SHP77 treated with DMSO at 0.1 percent for 48 hours (cell line): Measurements from ENCODE around the gene MERTK.
"Not testable (repeated sequence)": the region's sequence is repeated elsewhere in the genome, so short reads cannot be mapped to it uniquely, and the experiment has no call there.

Experiments
- DNase-seq: peaks from one replicate; lab custom pipeline; 2025; lab: John Stamatoyannopoulos, UW

The MERTK gene

DNA sequence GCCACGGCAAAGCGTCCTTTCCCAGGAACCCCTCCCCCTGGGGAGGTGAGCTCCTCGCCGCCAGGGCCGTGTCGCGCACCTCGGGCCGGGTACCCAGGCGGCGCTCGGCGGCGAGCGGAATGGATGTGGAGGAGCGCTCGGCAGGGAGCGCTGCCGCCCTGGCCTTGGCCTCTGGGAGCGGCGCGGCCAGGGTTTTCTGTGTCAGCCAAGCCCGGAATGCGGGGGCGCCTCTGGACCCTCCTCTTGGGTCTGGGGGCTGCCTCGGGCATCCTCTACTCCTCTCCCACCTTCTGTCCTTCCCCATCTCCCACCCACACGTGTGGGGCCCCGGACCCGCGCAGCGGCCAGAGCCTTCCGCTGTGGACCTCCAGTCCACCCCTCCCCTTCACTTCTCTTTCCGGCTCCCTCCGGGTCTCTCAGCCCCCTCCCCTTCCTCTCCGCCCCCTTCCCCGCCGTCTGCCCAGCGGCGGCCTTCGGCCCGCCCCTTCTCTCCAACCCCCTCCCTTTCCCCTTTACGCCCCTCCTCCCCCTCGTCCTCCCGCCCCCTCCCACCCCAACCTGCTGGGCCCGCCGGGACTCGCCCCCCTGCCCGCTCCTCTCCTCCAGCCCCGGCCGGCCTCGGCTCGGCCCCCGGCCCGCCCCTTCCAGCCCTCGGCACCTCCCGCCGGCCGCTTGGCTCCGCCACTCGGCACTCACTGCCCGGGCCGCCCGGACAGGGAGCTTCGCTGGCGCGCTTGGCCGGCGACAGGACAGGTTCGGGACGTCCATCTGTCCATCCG is at the start of gene MERTK:
Gene MERTK (plus strand): TSS at position 684 of the 779 bp plus-strand sequence. CDS start 129 bp downstream, outside the sequence.
- DNase-seq = peak; percentile 55

DNA sequence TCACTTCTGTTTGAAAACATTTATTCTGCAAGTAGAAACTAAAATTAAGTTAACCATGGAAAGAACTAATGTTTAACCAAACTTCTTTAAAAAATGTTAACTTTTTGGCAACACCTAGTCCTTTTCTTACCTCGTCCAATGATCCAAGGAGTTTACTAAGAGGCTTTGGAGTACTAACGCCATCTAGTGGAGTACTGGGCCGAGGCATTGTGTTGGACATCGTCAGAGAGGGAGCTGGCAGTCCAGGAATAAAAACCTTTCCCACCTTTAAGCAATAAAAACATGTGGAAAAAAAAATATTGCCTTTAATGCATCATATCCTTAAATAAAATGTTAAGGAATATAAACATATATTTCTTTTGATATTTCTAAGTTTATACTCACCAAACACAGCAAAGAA is 47.8 kb upstream of the MERTK start:
- not testable (repeated sequence) for DNase-seq

DNA sequence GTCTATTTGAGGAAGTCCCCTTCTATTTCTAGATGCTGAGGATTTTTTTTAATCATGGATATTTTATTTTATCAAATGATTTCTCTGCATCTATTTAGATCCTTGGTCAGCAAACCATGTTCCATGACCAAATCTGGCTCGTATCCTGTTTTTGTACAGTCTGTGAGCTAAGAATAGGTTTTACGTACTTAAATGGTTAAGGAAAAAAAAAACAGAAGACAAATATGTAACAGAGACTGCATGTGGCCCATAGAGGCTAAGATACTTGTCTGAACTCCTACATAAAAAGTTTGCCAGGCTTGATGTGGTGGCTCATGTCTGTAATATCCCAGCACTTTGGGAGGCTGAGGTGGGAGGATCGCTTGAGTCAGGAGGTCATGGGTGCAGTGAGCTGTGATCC is 45.9 kb upstream of the MERTK start:
- DNase-seq = not testable (repeated sequence)

DNA sequence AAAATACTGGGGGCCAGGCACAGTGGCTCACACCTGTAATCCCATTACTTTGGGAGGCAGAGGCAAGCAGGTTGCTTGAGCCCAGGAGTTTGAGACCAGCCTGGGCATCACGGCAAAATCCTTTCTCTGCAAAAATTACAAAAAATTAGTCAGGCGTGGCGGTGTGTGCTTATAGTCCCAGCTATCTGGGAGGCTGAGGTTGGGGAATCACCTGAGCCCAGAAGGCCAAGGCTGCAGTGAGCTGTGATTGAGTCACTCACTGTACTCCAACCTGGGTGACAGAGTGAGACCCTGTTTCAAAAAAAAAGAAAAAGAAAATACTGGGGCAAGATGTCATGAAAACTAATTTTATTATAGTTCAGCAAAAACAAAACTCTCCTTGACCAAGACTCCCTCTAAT is 38.4 kb upstream of the MERTK start:
- not testable (repeated sequence) for DNase-seq

DNA sequence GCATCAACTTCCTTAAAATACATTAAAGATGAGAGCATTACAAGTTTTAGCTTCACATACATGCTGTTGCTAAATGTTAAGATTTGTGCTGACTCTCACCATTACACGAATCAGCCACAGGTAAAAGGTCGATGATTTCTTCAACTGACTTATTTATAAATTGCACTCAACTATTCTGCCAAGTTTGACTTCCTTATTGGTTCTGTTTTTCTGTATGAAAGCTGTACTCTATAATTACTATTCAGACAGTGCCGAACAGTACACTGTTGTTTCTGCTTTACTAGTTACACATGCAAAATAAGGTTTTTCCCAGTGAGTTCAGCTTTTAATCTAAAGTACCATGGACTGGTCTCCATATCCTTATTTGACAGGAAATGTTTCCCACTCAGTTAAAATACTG is 33.3 kb upstream of the MERTK start:
- not testable (repeated sequence) for DNase-seq

DNA sequence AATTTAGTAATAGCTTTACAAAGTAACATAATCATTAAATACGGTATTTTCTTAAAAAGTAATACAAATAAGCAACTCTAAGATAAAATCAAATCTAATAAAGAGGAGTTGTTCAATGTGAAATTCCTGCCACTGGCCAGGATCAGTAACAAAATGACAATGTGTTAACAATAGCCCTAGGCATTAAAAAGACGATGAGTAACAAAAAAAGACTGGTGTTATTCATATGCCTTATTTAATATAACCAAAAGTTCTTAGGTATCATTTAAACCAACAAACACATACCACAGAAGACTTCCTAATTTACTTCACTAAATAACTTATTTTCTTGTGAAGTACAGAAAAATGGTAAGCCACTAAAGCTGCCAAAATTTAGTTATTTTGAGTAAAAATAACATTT is 25.6 kb upstream of the MERTK start:
- DNase-seq = not testable (repeated sequence)

DNA sequence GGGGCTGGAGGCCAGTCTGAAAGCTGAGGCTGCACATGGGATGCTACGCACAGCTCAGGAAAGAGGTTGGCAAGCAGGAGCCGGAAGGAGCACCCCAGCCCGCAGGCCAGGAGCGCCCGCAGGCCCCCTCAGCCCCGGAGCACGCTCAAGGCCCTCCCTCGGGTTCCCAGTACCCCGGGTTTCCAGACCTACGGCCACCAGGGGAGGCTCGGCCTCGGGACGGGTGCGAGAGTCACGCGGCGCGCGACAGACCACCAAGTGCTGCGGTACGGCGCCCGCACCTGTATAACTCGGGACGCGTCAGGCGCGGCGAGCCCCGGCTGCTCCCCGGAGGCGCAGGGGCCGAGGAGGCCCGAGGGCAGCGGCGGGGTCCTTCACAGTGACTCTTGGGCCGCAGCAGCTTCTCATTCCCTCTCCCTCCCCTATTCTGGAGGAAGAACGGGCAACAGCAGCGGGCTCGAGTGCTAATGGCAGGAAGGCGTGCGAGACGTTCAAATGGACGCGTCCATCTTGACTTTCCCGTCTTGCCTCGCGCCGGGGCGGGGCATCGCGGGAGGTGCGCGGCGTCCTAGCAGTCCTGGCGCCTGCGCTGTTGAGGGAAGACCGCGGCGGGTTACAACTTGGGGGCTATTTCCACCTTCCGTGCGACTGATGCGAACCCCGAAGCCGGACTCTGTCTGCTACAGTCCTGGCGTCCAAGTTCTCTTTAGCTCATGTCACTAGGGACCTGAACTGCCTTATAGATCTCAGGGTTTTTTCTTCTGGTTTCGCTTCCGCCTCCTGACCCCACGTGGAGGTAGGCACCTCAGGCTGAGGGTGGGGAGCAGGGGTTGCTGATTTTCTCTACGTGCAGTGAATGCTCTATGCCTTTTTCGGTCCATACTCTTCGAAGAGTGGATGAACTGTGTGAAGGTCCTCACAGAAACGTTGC is 14.5 kb upstream of the MERTK start, which contains the start of gene ANAPC1:
Gene ANAPC1 (minus strand): TSS at position 533 of the 931 bp plus-strand sequence. CDS start 3,368 bp downstream, outside the sequence.
- peak; percentile 76 for DNase-seq

DNA sequence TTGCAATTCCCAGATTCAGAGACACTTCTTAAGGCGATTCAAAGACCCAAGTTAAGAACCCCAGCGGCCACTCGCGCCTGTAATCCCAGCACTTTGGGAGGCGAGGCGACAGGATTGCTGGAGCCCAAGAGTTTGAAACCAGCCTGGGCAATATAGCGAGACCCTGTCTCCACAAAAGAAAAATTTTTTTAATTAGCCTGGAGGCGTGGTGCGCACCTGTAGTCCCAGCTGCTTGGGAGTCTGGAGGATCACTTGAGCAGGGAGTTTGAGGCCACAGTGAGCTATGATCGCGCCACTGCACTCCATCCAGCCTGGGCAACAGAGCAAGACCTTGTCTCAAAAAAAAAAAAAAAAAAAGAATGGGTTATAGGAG is 13.8 kb upstream of the MERTK start:
- no peak for DNase-seq

DNA sequence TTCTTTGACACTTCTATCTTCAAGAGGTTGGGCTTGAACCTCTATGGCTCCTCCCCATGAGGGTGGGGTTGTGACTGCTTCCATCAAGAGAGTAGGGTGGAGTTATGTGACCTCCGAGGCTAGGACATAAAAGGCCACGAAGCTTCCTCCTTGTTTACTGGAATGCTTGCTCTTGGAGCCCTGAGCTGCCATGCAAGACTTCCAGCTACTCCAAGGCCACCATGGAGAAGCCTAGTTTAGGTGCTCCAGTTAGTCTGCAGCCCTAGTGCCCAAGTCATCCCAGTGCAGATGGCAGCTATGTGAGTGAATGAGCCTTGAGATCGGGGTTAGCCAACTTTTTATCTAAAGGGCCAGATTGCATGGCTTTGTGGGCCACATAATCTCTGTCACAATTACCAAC is 2.4 kb upstream of the MERTK start:
- DNase-seq = no peak

DNA sequence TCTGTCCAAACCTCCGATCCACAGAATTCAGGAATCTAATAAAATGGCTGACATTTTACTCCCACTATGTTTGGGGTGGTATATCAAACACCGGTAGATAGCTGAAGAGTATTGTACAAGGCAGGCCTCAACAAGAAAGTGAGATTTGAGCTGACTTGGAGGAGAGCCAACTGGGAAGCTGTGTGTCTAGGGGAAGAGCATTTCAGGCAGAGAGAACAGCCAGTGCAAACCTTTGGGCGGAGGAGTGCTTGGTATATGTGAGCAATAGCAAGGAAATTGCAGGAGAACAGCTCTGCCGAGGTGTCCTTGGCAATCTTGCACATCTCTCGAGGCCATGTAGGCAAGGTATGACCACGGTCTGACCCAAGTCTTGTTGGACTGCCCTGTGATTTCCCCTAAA is 1.8 kb upstream of the MERTK start:
- DNase-seq = peak; percentile 15

DNA sequence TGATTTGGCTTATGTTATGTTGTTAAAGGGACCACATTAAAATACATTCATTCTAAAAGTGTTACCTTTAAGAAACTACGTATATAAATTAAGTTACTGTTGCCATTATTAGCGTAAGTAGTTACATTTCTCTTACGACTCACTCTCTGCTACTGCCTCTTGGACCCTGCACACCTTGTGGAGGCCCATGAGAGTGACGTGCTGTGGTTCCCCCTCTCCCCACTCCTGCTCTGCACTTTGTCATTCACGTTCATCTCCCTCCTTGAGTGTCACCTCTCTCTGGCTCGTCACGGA is 830 bp upstream of the MERTK start:
- no peak for DNase-seq

DNA sequence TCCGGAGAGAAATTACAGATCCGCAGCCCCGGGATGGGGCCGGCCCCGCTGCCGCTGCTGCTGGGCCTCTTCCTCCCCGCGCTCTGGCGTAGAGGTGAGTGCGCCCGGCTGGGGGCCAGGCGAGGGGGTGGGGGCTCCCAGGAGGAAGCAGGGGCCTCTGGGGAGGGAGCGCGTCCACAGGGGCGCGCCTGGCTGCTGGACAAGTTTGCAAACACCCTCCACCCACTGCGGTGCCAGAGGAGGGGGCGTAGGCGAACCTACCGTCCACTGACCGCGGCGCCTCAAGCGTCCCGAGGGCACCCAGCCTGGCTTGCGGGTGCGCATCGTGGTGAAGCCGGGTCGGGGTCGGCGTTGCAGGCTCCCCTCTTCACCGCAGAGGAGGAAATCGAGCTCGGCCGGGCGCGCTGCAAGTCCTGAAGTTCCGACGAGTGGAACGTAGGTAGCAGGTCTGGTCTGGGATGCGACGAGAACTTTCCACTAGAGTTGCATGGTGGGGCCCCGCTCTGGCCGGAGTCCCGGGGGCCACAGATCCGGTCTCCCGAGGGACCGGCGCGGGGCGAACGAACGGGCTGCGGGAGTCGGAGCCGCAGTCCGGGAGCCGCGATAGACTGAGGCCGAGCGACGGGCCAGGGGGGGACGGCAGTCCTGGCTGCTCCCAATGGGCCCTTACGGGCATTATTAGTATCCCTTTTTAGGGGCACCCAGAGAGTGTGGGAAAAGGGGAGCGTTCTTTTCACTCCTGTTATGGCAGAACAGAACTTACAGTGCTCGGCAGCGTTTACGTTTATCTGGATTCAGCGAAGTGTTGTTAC is 502 bp downstream of the MERTK start:
- DNase-seq = no peak

DNA sequence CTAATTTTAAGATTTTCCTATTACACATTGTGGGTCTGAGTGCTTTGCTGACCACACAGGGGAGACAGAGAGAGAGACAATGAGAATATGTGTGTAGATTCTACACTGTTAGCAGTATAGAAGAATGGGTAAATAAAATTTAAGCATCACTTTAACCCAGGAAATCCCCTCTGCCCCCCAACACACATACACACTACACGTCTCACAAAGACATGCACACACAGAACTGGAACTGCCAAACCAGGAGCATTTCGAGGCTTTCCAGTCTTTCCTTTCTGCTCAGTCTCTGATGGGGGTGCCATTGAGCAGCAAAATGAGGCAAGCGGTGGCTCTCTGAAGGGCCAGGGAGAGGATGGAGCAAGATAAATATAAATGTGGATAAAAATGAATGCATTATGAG is 2.5 kb downstream of the MERTK start:
- DNase-seq = peak; percentile 11

DNA sequence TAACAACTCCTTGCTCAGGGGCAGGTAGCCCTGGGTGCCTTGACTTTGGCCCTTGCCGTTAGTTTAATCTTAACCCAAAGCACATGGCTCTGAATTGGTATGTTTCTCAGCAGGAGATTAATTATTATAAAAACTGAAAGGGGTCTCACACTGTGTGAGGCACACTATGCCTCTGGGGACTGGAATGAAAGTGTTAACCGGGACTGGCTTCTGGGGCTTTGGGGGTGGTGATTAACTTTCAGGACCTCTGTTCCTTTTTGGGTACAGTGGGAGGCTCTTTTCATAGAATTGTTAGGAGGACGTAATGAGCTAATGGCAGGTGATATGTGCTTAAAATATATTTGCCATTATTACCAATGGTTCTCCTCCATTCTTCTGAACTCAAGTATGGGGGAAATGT is 5.1 kb downstream of the MERTK start:
- DNase-seq = no peak

DNA sequence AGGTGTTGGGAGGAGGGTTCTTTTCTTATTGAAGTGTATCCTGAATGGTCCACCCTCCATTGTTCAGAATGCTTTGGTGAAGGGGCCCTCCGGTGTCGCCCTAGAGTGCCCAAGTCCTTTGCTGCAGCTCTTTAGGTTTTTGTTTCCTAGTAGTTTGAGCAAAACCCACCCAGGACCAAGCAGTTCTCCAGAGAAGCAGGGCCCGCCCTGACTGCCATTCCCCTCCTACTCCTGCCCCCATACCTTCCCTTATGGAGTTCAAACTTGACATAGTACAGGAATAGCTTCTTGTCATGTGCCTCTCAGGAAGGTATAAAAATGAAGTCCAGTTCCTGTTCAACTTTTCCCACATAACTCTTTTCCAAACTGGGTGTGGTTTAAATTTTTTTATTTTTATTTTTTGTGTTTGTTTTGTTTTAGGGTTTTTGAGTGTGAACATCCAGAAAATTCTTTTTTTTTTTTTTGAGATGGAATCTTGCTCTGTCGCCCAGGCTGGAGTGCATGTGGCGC is 5.6 kb downstream of the MERTK start:
- no peak for DNase-seq

DNA sequence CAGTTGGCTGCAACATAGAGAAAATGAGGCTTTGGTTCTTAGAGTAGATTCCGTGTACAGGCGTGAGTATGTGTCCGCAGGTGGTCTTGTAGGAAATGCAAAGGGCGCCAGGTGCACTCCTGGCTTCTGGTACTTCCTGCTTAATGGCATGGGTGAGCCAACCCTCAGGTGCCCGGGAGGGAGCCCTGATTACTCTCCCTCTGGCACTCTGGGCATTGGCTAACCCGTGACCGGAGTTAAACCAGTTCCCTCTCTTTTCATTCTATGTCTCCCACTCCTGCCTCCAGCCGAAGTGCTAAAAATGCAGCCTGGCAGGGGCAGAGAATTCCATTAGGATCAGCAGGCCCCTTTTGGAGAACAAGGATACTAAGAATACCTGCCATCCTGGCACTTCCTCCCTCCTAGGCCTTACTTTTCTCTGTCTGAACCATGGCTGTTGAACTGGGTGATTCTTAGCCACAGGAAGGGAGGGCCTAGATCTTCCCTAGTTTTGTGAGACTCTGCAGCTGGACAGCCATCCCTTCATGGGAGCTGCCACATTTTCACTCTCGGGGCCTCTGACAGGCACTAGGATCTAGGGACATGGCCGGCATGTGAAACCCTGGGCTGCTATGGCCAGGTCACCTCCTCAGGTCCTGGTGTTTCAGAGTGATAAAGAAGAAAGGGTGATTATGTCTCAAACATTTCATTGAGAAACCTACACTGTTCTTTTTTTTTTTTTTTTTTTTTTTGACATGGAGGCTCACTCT is 6.5 kb downstream of the MERTK start:
- DNase-seq = no peak

DNA sequence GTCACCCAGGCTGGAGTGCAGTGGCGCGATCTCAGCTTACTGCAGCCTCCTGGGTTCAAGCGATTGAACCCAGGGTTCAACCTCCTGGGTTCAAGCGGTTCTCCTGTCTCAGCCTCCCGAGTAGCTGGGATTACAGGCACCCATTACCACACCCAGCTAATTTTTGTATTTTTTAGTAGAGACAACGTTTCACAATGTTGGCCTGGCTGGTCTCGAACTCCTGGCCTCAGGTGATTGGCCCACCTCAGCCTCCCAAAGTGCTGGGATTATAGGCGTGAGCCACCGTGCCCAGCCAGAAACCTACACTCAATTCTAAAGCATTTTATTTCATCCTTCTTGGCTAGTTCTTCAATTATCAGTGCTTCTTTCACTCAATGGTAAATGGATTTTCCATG is 7.1 kb downstream of the MERTK start:
- DNase-seq = not testable (repeated sequence)

DNA sequence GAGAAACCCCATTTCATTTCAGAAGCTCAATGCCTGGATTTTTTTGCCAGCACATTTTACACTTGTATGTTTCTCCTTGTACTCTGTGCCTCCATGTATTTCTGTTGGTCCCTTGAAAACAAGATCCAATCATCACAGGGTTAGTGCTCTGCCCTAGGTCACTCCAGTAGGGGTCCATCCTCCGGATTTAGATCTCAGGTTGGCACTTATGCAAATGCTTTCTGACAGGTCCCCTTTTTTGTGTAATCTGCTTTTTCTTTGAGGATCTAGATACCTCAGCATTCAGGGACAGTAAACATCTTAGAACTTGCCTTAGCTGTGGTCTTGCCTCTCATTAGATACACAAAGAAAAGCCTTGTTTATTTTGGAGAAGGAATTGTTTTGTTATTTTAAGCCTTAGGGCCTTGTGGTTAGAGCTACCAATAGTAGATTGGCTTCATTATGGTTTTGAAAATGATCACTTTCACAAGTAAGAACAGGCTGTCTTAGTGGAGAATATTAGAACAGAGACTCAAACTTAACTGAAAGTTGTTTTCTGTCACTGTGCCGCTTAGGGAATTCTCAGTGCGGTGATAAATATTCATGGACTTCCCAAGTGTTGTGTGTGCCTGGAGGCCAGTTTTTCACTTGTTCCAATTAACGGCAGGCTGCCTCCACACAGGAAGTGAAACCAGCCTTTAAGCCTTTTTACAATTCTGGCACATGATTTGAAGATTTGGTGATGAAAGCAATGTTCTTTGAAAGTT is 7.8 kb downstream of the MERTK start:
- DNase-seq = no peak

DNA sequence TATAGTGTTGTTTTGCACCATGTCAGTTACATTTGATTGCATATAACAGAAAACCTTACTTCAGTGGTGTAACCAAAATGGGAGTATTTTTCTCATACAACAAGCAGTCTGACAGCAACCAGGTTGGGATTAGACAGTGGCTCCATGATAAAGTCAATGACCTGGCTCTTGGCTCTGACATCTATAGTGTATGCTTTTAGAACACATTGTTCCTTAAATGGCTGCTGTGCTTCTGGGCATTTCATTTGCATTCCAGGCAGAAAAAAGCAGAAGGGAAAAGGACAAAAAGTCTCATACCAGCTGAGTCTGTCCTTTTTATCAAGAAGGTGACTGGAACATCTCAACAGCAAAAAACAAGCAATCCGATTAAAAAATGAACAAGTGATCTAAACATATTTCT is 10.2 kb downstream of the MERTK start:
- DNase-seq = no peak

DNA sequence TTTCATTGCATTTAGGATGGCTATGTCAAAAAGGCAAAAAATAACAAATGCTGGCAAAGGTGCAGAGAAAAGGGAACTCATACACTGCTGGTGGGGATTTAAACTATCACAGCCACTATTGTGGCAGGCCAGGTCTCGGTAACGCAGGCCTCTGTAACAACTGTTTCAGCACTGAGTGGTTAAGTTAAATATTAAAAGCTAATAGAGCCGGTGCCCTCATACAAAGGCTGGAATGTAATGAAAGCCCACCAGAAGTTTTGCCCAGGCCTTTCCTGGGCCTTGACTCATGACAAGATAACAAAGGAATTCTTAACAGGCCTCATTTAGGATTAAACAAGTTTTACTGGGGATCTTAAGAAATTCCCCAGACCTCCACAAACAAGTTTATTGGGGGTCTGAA is 10.7 kb downstream of the MERTK start:
- DNase-seq = no peak

DNA sequence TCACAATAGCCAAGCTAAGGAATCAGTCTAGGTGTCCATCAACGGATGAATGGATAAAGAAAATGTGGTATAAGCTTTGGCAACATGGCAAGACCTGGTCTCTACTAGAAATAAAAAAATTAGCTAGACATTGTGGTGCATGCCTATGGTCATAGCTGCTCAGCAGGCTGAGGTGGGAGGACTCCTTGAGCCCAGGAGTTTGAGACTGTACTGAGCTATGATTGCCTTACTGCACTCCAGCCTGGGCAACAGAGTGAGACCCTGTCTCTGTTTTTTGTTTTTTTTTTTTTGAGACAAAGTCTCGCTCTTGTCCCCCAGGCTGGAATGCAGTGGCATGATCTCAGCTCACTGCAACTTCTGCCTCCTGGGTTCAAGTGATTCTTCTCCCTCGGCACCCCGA is 11.6 kb downstream of the MERTK start:
- DNase-seq = not testable (repeated sequence)
